HT1080 (cell line): ENCODE measurements around the gene MT1X. TPM values are rescaled to one million over a fixed set of nuclear protein-coding genes. Genes with fewer than 3 reads are reported as not detected.

Experiments
- DNase-seq: peaks from one replicate; pipeline ENCODE4 v3.0.0-alpha.2; 2015; ENCODE audit warnings: low read depth
- total RNA-seq: library from RNA; depleted of rRNA; stranded (reverse); fragments of >200 nt; shearing (Covaris generic); gene quantifications from 2 replicates; pipeline ENCODE4 v1.2.3, GENCODE V29; 2014

Gene MT1X
- total RNA-seq, 1 experiment from 2014 or later, result 148 TPM

DNA sequence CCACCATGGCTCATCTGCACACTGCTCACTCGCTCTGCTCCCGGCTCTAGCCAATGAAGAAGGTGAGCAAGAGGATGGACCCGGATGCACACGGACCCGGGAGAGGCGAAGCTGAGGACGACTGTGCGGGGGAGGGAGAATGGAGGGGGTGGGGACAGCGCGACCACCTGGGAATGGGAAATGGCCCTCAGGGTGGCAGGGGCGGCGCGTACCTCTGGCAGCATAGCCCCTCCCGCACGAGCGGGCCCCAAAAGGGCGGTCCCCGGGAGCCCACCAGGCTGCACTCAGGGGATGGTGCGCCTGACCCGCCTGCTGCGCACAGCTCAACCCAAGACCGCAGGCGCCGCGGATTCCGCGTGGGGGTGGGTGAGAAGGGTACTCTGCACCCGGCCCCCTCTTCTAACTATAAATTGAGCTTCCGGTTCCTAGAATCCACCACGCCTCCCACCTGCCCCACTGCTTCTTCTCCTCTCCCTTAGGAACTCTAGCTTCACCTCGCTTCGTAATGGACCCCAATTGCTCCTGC is 6.5 kb upstream of the MT1X start:
- no peak for DNase-seq

DNA sequence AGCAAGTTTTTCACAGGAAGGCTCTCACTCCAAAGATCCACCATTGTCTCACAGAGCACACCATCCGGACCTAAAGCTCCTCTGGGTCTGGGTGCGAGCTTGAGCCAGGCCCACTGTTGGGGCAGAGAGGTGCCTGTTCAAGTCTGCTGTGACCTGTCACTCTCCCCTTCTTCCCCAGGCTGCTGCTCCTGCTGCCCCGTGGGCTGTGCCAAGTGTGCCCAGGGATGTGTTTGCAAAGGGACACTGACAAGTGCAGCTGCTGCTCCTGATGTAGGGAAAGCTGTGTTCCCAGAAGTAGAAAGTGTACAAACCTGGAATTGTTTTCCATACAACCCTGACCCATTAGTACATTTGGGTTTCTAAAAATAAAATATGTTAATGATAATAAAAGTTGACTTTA is 4.8 kb upstream of the MT1X start:
- DNase-seq, result no peak

DNA sequence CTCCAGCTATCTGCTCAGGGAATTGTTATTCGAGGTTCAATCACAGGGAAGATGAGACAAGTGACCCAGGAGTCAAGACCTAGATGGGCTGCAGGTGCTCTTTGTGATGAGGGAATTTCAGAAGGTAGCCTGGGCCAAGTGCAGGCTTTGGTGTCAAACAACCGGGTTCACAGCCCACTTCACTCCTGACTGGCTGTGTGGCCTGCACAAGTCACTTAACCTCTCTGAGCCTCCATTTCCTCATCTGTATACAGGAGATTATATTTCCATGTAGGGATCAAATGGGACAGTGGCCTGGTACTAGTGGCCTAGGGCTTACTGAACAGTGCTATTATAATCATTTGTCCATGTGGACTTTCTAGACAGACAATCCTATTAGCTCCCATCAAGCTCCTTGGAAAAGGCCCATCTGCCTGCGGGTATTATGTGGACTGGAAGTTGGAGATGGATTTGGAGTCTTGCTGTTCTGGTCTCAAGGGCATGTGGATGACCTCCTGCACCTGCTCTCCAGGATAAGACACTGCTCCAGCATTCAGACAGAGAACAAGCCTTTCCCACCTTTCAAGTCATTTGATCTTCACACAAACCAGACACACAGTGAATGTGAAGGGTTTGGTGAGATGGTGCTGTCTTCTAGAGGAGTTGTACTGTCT is 3.1 kb upstream of the MT1X start:
- no peak for DNase-seq

DNA sequence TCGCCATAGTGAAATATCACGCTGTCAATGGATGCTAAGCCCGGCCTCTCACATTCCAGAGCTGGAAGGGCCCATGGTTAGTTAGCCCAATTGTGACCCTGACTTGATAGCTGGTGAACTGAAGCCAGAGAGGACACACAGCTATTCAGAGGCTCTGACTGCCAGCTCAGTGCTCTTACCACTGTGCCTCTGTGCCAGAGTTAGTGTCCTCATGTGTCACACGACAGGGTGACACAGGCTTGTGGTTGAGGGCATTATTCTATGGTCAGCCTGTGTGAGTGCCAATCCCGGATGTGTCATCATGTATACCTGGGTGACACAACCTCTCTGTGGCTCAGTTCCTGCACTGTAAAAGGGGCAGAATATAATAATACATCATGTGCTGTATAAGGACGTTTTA is 2.5 kb upstream of the MT1X start:
- DNase-seq, result peak; percentile 47

DNA sequence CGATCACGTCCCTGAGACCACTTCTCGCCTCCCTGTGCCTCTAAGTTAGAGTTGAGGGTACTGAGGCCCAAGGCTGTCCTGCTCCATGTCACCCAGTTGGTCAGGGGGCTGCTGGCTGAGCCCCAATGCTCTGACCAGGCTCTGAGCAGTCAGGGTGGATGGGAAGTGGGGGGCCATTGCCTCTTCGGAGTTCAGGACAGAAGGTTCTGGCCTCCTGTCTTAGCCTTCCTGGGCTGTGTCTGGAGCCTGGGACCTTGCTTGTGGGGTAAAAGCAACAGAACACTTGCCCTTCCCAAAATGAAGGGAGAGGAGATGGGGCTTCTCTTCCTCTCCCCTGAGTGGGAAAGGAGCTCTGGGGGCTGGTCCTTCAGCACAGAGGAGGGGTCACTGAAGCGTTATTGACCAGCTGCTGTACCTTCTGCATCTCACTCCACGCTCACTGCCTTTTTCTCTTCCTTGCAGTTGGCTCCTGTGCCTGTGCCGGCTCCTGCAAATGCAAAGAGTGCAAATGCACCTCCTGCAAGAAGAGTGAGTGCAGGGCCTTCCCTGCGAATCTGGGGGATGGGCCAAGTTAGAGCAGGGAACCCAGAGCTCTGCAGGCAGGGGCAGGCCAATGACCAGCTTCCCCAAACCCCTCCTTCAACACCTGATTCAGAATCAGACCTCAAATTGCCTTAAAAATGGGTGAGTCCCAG is 580 bp downstream of the MT1X start:
- DNase-seq, result no peak

DNA sequence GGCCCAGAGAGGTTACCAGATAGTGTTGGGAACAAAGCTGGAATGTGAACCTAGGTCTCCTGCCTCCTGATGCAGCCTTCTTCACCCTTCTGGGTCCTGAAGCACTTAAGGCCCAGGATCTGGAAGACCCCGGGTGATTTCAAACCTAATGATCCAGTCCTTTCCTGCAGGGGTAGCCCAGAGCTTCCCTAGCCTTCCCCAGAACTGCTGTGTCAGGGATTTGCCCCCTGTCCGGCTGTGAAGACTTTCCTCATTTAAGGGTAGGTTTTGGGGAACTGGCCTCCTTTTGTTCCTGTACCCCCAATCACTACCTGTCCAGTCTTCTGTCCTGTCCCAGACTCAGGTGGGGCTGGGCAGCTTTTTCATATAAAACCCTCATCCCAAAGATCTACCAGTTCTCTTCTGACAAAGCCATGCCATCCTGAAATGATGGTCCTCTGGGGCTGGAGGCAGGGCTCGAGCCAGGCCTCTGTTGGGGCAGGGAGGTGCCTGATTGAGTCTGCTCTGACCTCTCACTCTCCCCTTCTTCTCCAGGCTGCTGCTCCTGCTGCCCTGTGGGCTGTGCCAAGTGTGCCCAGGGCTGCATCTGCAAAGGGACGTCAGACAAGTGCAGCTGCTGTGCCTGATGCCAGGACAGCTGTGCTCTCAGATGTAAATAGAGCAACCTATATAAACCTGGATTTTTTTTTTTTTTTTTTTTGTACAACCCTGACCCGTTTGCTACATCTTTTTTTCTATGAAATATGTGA is 1.3 kb downstream of the MT1X start:
- DNase-seq, result no peak

DNA sequence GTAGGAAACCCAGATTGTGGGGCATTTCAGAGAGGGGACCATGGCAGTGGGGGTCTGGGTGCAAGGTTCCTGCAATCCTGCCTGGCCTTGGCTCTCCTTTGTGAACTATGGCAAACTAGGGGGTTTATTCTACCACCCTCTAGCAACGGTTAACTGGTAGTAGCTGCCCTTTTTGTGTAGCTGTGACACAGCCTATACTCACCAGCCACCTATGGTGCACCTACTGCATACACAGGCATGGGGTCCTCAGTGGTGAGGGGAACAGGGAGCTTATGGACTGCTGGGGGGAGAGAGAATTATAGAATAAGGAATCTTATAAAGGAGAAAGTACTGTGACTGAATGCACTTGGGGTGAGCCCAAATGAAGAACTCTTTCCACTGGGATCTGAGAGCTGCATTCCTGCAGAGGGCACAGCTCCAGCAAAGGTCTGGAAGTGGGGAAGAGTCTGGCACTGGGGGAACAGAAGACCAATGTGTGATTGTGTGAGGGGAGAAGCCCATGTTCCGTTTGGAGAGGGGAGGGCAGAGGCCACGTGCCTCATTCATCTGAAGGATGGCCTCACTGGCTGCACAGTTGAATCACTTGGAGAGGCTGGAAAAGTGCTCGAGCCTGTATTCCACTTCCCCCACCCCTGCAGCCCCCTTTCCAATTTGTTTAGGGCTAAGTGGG is 2.1 kb downstream of the MT1X start:
- no peak for DNase-seq

DNA sequence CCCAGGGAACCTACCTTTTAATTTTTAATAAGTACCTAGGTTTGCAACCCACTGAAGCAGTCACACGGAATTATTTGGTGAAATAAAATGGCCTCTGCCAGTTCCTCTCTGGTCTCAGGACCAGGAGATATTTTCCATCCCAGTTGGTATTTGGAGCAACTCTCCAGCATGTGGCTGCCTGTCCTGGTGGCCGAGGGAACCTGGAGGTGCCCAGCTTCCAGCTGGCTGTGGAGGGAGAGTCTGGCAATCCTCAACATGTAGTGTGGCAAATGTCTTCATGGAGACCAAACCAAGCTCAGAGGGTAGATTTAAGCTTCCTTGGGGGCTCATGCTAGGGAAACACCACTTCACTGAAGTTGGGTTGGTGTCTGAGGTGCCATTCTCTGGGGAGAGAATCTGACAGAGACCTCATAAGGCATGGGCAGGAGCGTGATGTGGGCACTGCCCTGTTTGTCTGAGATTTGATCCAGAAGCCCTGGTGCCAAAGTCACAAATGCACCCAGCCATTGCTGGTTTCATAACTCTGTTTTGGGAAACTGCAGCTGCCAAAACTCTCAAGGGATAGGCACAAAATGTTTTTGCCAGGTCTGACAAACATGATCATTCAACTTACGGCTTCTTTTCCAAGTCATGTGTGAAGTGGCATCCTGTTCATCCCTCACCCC is 2.8 kb downstream of the MT1X start:
- DNase-seq, result no peak

DNA sequence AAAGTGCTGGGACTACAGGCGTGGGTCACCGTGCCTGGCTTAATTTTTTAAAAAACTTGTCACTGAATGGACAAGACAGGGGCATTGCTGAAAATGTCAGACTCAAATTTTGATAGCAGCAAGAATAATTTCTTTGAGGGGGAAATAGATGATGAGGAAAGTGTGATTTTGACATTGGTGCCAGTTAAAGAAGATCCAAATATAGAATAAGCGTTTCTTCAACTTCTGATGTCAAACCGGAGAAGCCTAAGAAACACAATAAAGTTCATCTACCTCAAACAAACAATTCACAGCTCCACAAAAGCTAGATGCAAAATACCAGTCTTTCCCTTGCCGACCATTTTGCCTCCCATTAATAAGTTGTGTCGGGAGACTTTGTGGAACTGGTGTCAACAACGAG is 4.5 kb downstream of the MT1X start:
- no peak for DNase-seq

DNA sequence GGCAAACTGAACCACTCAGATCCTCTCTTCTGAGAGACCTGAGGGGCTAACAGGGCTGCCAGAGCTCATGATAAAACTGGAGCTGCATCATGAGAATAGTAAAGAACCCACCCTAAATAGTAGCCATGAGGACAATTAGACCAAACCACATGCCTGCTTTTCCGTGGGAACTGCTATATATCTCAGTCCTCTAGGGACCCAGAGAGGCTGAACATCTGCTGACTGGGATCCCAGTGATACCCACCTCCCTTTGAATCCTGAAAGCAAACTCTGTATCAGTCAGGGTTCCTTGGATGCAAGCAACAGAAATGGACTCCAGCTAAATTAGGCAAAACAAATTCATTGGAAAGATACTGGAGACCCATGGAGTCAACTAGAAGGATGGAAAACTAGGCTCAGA is 6.5 kb downstream of the MT1X start:
- DNase-seq, result no peak

DNA sequence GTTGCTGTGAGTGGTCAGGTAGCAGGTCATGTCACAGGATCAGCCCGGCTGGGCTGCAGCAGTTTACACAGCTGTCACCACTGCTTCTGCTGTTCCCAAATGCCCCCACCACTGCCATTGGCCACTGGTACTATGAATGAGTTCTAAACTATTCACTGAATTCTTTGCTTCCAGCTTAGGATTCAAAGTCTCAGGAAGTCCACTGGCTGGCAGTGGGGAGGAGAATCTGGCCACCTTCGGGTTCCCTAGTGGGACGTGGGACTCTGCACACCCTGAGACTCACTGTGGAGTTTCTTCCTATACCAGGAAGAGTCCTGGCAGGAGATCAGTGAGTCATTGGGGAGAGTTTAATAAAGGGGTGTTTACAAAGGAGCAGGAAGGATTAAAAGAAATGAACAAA is 6.9 kb downstream of the MT1X start:
- no peak for DNase-seq

DNA sequence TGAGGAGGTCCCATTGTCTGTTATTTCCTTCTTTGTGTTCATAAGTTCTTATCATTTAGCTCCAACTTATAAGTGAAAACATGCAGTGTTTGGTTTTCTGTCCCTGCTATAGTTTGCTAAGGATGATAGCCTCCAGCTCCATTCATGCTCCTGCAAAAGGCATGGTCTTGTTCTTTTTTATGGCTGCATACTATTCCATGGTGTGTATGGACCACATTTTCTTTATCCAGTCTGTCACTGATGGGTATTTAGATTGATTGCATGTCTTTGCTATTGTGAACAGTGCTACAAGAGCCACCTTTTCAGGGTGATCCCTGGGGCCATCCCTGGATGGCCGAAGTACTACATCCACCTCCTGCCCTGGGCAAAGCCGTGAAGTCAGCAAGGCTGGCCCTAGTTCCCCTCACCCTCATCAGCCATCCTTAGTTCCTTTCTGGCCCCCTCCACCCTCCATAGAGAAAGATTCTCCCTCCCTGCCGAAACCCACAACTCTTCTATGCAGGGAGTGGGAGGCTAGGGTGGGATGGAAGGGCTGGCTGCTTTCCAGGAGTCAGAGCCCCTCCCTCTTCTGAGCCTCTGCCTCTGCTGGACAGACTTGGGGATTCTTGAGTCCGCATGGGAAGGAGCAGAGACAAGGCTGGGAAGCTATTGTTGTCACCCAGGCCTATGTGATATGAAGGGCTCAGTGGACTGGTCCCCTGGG is 8.3 kb downstream of the MT1X start:
- no peak for DNase-seq

DNA sequence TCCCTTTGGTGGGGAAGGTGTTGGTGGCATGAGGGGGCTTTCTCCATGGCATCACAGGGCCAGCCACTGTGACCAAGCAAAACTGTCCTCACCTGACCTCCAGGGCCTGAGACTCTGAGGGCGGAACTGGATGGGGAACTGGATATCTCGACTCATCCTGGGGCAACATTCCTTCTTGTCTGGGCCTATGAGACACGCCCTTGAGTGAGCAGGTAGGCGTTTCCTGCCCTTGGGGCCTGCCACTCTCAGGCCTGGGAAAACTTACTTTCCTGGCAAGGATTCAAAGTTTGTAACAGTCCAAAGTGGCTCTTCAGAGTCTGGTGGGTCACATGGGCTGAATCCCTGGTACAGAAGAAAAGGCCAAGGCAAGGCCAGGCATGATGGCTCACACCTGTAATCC is 9.6 kb downstream of the MT1X start:
- peak; percentile 81 for DNase-seq

DNA sequence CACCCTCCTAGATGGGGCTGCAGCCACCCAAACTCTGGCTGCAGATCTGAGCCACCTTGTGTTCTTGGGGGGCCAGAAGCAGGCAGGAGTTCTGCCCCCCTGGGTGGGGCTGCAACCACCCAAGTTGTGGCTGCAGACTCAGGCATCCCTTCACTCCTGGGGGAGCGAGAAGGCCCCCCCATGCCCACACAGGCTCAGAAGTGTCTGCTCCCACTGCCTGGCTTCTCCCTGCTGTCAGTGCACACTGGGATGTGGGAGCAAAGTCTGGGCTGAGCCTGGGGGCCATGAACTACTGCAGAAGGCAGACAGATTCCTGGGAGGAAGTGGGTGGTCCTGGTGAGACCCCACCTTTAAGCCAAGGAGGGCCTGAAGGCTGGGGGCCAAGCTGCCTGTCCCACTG is 13.0 kb downstream of the MT1X start:
- no peak for DNase-seq

DNA sequence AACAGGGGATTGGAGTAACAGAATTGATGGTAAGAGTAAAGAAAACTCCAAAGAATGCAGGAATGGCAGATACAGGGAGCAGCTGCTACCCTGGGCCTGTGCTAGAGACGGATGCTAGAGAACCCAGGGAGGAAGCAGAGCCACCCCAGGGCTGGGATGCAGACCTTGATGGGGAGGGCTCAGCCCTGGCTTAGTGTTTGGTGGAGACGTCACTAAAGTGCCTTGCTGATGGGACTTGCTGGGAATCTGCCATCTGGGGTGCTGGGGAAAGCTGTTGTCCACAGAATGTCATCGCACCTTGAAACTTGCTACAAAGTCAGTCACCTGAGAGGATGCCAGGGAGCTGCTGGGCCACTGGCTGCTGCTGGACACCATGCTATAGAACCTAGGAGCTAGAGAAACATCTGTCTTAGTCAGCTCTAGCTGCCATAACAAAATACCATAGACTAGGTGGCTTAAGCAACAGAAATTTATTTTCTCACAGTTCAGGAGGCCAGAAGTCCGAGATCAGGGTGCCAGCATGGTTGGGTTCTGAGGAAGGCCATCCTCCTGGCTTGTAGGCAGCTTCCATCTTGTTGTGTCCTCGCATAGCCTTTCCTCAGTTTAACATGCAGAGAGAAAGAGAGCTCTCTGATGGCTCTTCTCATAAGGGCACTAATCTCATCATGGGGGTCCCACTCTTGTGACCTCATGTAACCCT is 15.3 kb downstream of the MT1X start:
- DNase-seq, result no peak

DNA sequence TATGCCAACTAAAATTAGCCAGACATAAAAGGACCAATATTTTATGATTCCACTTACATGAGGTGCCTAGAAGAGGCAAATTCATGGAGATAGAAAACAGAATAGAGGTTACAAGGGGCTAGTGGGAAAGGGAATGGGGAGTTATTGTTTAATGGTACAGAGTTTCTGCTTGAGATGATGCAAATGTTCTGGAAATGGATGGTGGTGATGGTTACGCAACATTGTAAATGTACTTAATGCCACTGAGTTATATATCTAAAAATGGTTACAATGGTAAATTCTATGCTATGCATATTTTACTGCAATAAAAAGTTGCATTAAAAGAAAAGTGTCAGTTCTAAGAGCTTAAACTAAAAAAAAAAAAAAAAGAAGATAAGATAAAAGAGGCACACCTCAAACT is 17.9 kb downstream of the MT1X start:
- DNase-seq, result no peak

DNA sequence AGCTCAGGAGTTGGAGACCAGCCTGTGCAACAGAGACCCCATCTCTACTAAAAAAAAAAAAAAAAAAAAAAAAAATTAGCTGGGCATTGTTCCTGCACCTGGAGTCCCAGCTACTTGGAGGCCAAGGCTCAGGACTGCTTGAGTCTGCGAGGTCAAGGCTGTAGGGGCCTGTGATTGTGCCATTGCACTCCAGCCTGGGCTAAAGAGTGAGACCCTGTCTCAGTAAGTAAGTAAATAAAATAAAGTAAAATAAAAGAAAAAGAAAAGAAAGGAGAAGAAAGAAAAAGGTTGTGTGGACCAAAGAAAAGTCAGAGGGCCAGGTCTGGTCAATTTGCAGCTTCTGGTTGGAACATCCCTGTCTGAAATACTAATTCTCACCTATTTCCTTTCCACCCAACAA is 18.4 kb downstream of the MT1X start:
- DNase-seq, result no peak

DNA sequence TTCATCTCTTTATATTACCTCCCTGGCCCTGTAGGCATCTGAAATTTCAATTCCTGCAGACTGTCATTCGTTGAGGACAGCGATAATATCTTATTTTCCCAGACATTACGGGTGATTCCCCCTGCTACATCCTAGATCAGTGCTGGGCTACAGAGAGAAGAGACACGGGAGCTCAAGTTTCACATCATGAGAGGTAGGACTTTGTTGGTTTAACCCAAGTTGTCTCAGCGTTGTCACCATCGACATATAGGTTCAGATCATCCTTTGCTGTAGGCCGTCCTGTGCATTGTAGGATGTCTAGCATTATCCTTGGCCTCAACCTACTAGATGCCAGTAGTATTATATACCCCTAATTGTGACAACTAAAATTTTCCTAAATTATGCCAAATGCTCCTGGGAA is 19.3 kb downstream of the MT1X start:
- no peak for DNase-seq

DNA sequence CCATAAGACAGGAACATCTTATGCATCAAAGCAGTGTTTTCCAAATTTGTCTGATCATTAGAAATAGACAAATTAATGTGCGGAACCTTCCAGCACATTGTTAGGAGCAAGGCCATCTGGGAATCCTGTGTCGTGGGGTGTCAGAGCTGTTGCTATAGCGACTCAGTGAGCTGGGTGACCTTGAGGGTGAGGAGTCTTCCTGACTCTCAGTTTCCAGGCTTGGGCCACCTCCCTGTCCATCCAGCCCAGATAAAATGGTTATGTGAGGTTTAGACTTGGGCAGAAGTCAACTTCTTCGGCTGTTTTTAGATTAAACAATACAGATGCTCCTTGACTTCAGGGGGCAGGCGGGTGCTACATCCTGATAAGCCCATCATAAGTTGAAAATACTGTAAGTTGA is 20.6 kb downstream of the MT1X start:
- DNase-seq, result no peak
